ENCODE data around the gene CA5A.
"Not testable (repeated sequence)": the region's sequence is repeated elsewhere in the genome, so short reads cannot be mapped to it uniquely, and the experiment has no call there.

CA5A gene

DNA sequence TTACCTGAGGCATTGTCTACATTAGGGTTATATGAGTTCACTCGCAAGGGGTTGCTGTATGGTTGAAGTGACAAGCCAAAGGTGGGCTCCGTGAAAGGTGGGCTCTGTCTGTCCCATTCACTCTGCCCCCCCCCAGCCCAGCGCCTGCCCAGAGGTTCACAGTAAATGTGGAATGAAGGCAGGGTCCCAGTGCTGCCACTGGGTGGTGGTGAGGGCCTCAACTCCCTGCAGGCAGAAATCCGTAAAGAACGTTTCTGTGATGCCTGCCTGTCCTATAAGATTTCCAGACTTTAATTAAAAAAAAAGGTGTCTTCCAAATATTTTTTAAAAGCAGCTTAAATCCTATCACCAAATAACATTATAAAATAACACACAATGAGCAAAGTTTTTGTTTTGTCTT, 31.4 kb downstream of the CA5A start:
- DNase-seq; intact Hi-C loops (cut with DNase I): not testable (repeated sequence)

DNA sequence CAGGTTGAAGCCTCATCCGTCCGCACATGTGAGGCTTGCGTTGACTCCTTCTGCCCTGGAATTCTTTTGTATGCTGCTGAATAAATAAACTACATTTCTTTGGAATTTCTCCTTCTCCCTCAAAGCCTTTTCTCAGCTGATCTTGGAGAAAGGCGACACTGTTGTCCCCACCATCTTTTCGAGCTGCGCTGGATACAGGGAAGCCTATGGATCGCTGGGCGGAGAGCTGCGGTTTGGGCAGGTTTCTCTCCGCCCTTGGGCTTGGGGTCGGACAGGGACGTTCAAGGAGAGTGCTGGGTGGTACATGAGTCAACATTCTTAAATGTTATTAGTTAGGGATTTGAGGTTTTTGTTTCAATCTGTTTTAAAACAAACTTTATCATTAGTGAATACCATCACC, 35.8 kb downstream of the CA5A start:
- intact Hi-C loops (cut with DNase I); DNase-seq: not testable (repeated sequence)

DNA sequence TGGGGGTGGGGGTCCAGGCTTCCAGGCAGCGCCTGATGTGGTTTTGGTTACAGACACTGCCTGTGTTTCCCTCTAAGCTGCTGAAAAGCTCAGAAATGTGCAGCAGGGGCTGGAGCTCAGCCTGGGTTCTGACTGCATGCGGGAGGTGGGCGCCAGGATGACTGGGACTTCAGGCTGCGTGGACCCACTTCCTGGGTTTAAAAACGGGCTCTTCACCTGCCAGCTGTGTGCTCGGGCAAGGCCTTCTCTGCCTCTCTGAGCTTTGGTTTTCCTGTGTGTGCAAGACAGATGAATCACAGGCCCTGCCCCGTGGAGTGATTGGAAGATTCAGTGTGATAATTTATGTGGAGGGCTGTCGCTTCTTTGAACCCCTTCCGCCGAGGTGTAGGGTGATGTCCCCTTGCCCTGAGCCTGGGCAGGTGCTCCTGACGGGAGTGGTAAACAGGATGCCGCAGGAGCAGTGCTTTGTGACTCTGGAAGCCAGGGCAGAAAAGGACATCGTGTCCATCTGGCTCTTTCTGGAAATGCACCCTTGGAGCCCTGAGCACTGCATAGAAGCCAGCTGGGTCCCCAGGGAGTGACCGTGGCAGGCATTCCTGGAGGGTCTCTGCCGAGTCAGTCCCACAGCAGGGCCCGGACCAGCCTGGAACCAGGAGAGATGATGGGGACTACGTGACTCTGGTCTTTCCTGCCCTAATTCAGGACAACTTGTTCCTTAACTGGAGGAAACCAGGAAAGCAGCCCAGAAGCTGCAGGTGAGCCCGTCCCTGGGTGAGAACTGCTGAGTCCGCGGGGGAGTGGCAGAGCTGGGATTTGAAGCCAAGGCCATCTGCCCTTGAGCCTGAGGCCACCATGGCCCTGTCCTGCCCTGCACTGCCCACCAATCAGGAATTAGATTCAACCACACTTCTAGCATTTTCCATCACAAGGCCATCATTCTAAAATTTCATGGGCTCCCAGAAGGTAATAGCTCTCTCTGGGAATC, 38.5 kb downstream of the CA5A start:
- intact Hi-C loops (cut with DNase I), result no loop called here
- no peak for DNase-seq

DNA sequence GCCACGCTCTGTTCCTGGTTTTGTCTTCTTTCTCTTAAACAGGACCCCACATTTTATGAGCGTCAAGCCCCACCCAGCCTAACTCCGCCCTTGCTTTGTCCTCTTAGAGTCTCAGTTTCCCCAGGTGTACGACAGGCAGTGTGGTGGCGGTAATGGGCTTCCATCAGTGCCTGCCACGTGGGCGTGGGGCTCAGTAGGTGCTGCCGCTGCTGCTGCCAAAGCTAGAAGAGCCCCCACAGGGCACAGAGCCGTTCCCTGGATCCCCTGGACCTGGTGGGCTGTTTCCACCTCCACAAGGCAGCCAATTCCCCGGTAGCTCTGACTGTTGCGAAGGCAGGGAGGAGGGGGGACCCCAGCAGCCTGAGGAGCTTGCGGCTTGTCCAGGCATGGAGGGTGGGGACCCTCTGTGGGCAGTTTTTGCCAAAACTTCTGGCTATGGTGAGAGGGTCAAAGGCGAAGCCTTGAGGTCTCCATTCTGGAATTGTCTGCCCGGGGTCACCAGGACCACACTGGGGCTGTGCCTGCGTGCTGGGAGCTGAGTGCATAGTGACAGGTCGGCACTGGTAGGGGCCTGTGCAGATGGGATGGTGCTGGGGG, 39.3 kb downstream of the CA5A start:
- intact Hi-C loops (cut with DNase I); DNase-seq: not testable (repeated sequence)

DNA sequence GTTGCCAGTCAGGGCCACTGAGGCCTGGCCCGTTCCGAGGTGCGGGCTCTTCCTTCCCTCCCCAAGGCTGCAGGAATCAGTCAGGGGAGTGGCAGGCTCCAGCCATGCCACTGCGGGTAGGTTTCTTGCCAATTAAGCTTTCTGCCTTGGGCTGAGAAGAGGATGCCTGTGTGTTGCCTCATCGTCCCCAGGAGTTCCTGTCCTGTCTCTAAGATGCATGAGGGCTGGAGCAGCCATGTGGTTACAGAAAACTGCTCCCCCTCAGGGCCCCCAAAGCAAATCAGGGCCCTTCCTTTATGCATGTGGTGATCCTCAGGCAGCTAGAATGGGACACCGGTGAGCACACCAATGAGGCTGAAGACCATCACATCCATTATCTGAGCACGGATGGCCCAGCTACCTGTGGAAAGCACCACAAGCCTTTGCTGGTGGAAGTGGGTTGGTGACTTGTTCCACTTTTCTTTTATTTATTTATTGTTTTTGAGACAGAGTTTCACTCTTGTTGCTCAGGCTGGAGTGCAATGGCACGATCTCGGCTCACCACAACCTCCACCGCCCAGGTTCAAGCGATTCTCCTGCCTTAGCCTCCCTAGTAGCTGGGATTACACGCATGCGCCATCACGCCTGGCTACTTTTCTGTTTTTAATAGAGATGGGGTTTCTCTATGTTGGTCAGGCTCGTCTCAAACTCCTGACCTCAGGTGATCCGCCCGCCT, 40.0 kb downstream of the CA5A start:
- DNase-seq; intact Hi-C loops (cut with DNase I): not testable (repeated sequence)

DNA sequence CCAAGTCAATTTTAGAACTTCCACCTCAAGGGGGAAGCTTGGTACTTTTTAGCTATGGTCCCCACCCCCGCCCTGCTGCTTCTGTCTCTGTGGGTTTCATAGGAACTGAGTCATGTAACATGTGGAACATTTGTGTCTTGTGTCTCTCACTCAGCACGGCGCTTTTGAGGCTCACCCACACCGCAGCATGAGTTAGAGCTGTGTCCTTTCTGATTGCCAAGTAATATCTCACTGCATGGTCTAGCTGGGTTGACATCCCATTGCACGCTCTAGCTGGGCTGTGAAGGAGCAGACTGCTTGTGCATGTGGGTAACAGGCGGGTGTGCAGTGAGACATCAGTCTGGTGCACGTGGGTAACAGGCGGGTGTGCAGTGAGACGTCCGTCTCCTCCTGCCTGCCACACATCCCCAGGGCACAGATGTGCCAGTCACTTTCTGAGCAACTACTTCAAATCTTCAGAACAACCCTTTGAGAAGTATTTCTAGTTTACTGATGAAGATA, 40.6 kb downstream of the CA5A start:
- DNase-seq, result peak in 8 of 10 donors; percentile 19 to 93 (median 66)
- intact Hi-C loops (cut with DNase I), result no loop called here

DNA sequence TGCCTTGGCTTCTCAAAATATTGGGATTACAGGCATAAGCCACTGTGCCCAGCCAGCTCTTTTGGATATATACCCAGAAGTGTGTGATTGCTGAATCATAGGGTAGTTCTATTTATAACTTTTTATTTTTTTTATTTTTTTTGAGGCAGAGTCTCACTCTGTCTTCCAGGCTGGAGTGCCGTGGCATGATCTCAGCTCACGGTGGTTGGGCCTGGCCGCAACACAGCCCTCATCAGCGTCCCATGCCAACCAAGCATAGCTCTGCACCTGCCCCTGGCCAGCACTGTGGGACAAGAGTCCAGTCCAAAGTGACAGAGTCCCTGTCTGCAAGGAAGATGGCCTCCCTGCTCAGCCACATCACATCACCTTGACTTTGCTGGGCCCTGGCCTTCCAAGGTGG, 42.3 kb downstream of the CA5A start:
- DNase-seq; intact Hi-C loops (cut with DNase I): not testable (repeated sequence)

DNA sequence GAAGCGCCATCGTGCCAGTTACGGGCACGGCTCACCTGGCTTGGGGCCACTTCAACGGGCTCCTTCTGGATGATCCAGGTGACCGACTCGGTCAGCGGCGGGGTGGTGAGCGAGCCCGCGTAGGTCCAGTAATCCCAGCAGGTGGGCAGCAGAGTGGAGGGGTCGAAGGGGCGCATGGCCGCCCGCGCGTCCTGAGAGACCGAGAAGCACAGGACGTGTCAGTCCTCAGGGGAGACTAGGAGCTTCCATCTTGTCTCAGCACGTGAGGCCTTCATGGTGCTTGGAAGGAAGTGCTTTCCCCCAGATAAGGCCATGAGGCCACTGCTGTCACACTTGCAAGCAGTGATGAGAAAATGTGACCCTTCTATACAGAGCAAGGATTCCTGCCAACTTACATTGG, 44.6 kb downstream of the CA5A start:
- DNase-seq, result no peak
- intact Hi-C loops (cut with DNase I), result no loop called here

DNA sequence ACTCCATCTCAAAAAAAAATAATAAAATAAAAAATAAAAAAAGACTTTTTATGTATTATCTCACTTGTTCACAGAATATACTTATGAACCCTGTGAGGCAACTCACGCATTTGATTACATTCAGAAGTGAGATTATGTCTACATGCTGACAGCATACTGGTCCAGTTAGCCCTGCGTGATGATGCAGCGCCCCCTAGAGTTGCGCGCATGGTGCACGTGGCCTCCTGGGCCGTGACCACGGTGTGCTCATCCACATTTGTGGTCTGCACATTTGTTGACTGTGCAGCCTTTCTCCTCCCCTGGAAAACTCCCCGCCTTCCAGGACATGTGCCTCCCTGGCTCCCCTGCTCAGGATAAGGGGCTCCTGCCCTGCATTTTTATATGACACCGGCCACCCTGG, 46.6 kb downstream of the CA5A start:
- intact Hi-C loops (cut with DNase I), result not testable (repeated sequence)

DNA sequence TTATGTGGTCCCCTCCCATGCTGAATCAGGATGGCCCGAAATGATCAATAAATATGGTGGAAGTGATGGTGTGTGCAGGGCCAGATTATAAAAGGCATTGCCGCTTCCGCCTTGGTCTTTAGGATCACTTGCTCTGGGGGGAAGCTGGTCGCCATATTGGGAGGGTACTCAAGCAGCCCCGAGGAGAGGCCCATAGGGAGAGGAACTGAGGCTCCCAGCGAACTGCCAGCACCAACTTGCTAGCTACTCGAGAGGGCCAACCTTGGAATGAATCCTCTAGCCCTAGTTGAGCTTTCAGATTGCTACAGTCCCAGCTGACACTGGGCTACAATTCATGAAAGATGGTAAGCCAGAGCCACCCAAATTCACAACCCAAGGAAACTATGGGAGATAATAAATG, 48.0 kb downstream of the CA5A start:
- DNase-seq; intact Hi-C loops (cut with DNase I): not testable (repeated sequence)

More for the DNA sequence above, 46.6 kb downstream of the CA5A start:
- not testable (repeated sequence) for DNase-seq

DNA sequence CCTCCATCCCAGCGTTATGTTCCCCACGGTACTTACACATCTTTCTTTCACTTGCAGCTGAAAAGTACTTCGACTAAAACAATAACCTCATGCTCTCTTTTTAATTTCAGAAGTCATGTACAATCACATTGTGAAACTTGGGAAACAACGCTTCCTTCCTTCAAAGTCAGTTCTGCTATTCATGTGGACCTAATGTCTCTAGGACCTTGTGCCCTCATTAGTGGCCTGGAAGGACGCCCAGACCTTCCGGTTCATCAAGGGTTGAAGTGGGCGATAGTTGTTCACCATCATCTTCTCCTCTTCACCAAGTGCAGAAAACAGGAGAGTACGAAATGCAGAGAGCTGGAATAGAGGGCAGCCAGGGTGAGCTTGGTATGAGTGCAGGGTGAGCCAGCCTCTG, 48.4 kb downstream of the CA5A start:
- intact Hi-C loops (cut with DNase I); DNase-seq: not testable (repeated sequence)

DNA sequence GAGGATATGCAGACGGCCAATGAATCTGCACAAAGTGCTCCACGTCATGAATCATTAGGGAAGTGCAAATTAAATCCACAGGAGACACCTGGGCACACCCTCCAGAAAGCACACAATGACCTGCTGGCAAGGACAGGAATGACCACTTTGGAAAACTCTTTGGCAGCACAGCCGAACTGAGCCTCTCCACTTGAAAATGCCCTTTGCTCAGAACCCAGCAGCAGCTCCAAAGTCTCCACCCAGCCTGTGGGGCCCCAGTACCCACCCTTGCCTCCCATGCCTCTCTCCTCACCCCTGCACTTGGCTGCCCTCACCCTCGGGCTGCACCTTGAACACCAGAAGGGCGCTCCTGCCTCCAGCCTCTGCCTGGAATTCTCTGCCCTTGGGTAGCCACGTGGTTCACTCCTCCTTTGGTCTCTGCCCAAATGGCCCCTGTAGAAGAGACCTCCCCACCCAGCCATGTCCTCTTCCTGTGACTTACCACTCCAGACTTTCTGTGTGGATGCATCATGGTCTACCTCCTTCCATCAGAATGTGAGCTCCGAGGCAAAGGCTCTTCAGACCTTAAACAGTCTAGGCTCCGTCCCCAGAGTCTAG, 50.9 kb downstream of the CA5A start:
- intact Hi-C loops (cut with DNase I); DNase-seq: not testable (repeated sequence)

DNA sequence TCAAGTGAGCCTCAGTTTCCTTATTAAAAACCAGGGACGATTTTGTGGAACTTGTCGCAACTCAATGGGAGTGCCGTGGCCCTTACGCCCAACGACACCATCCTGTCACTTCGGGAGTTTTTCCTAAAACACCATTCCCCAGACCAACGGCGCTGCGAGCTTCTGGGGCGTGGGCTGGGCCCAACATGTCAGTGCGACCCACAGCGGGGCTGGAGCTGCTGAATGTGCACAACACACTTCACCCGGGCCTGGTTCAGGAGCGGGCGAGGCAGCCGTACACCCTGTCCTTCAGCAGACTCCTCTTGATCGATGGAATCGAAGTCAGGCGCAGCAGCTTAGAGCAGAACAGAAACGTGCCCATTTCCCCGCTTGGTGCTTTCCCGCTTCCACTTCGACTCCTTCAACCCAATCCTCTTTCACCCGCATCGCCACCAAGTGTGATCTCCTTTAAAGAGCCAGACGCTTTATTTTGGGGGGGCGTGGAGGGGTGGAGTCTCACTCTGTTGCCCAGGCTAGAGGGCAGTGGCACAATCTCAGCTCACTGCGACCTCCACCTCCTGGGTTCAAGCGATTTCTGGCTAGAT, 53.8 kb downstream of the CA5A start:
- DNase-seq, result no peak
- intact Hi-C loops (cut with DNase I), result no loop called here

DNA sequence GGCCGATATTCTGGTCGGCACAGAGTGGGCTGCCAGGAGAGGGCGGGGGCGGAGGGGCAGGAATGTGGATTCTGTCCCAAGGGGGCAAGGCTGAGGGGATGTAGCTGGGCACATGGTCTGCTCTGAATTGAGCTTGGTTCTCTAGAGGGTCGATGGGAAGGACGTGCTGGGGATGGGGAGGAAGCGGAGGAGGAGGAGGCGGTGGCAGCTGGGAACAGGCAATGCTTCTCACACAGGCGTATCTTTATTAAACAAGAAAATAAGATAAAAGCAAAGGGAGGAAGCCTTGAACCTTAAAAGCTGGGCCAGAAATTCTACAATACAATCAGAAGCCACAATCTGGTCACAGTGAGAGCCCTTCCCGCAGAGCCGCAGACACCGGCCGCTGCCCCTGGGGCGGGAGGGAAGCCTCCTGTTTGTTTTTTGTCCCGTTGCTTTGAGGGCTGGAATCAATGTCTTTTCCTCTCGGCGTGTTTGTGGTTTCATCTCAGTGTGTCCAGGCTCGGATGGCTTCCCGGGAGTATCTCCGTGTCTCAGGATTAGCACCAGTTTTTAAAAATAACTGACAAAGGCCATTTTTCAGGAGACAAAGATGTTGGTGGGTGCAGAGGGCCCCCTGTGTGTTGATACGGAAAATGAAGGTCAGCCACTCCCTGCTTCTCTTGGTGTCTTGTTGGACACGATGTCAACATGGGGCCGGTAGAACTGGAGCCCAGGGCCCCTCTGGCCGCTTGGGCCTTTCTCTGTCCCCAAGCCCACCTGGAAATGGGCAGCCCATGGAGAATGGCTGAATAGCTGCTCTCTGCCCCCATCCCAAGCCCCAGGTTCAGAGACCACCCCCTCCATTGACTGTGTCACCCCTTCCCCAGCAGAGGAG, 54.8 kb downstream of the CA5A start:
- intact Hi-C loops (cut with DNase I), result no loop called here
- no peak for DNase-seq

DNA sequence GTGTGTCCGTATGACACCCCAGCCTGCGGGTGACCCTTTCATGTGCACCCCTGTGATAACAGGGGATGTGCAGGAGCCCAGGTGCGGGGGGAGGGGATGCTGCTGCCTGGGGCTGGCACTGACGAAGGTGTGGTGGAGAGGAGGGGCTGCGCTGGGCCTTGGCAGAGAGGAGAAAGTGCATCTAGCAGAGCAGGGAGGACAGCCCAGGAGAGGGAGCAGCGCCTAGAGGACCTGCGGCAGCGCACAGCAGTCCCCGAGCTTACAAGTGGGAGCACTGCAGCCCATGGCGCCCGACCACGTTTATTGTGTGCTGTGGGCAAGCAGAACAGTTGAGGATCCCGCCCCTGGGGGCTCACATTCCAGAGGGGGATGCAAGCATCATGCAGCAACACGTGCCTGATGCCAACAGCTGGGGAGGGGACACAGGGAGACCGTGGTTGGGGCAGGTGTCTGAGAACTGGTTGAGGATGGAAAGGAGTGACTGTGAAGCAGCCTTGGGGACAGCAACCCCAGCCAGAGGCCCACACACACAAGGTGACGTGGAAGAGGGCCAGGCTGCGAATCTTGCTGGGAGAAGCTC, 56.1 kb downstream of the CA5A start:
- intact Hi-C loops (cut with DNase I), result no loop called here
- DNase-seq, result no peak

DNA sequence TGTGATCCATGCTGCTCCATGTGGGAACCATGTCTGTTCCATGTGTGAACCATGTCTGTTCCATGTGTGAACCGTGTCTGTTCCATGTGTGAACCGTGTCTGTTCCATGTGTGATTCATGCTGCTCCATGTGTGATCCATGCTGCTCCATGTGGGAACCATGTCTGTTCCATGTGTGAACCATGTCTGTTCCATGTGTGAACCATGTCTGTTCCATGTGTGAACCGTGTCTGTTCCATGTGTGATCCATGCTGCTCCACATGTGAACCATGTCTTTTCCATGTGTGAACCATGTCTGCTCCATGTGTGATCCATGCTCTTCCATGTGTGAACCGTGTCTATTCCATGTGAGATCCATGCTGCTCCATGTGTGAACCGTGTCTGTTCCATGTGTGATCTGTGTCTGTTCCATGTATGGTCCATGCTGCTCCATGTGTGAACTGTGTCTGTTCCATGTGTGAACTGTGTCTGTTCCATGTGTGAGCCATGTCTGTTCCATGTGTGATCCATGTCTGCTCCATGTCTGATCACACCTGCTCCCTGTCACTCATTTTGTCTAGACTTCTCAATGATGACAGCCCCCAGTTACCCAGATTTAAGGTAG, 56.8 kb downstream of the CA5A start:
- DNase-seq; intact Hi-C loops (cut with DNase I): not testable (repeated sequence)

DNA sequence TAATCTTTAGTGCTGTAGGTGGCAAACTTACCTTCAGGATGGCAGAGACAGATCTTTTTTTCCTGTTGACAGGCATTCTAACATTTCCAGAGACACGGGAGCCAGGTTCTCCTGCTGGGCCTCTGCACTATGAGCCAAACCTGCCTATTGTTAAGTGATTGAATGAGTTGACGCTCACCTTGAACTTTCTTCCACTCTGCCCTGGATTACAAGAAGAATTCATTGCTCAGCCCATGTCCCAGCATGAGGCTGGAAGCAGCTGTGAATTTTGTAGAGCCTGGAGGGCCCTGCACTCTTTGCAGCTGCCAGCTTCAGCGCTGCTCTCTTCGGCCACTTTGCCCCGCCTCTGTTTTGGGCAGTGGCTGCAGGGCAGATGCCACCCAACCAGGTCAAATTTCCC, 57.6 kb downstream of the CA5A start:
- DNase-seq, result no peak
- intact Hi-C loops (cut with DNase I), result no loop called here

DNA sequence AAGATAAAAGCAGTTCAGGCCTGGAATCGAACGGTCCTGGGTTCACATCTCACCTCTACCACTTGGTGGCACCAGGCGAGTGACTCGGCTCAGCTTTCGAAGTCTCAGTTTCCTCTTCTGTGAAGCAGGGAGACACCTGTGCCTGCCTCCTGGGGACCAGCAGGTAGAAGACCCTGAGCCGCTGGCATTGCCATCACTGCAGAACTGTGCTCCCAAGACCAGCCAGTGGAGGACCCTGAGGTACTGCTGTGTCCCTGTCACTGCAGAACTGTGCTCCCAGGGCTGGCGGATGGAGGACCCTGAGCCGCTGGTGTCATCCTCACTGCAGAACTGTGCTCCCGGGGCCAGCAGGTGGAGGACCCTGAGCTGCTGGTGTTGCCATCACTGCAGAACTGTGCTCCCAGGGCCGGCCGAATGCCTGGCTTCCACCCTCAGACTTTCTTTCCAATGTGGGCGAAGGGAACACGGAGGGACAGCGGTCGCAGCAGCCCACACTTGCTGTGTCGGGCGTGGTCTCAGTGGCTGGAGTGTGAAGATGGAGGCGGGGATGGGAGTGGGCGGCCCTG, 58.3 kb downstream of the CA5A start:
- intact Hi-C loops (cut with DNase I), result no loop called here
- no peak for DNase-seq

Measured in posterior cingulate gyrus (tissue), 11 donors.